Testis (tissue), 2 donors: ENCODE data around the gene CATSPERD.

Experiments used
- CTCF ChIP-seq, 3 experiments: fragments of 450-650 bp in 2 of 3; fragments of 200-600 bp in 1 of 3; sonication (generic) in 1 of 3; IDR thresholded peaks; one replicate each; pipeline ENCODE4 v1.5.1; 2016 to 2019; ENCODE audit warnings: antibody characterized with exemption in 3 of 3, mild to moderate bottlenecking in 2 of 3, moderate library complexity in 1 of 3
- POLR2A ChIP-seq: fragments of 450-650 bp; IDR thresholded peaks from one replicate; pipeline ENCODE4 v1.6.1; 2017; ENCODE audit warnings: antibody characterized with exemption, mild to moderate bottlenecking, moderate library complexity

- no peak for TF ChIP-seq POLR2A
- TF ChIP-seq CTCF (IDR thresholded peaks at IDR 0.05) = no peak
Measured at GRCh38 chr19:5820785-5821184, 100.3 kb downstream of the CATSPERD start.
